ENCODE results near the gene TRRAP. TPM values are rescaled to one million over a fixed set of nuclear protein-coding genes. Genes with fewer than 3 reads are reported as not detected.
A peak's percentile ranks its signal among the peaks of the same experiment; 100 is the strongest.

Gene TRRAP
- total RNA-seq, 1 donor from 2014 or later, result 23.6 TPM

Small RNAs within 50 kb of the gene (small RNA-seq; reads per million reads assigned to genes)
- 249 reads per million, percentile 97 among the genes with 10 or more reads in this experiment for gene MIR3609

Other genes starting within 250 kb of the TRRAP start
- 3.6 TPM for gene TMEM130, start 8.5 kb upstream of the TRRAP start, total RNA-seq

Measured in occipital lobe (tissue), 2 donors.